IPS DF 6.9 (cell line): ENCODE measurements around the gene OR1S2.

Experiments used
- DNase-seq: peaks from one replicate; pipeline ENCODE4 v3.0.0-alpha.2; 2013; ENCODE audit warnings: low read depth, low spot score
- H3K27ac ChIP-seq: one replicate; pipeline ENCODE4 v1.5.1; 2013; ENCODE audit warnings: low read length, control low read depth
- H3K27me3 ChIP-seq: 2 replicates; pipeline ENCODE4 v1.6.1; 2013; ENCODE audit warnings: mild to moderate bottlenecking, low read length; ENCODE audit not compliant: control insufficient read depth, insufficient read depth
- H3K36me3 ChIP-seq: 2 replicates; pipeline ENCODE4 v1.6.1; 2013; ENCODE audit warnings: low read length; ENCODE audit not compliant: control insufficient read depth, insufficient read depth
- H3K4me1 ChIP-seq: 2 replicates; pipeline ENCODE4 v1.6.1; 2013; ENCODE audit warnings: low read length; ENCODE audit not compliant: control insufficient read depth, insufficient read depth
- H3K4me3 ChIP-seq: 2 replicates; pipeline ENCODE4 v1.5.1; 2013; ENCODE audit warnings: mild to moderate bottlenecking, low read length
- H3K9me3 ChIP-seq: 2 replicates; pipeline ENCODE4 v1.6.1; 2013; ENCODE audit warnings: low read length, inconsistent platforms; ENCODE audit not compliant: control insufficient read depth, insufficient read depth
- WGBS: extraction: QIAGEN DNeasy Blood & Tissue Kit; methylation state at CpG from one replicate; pipeline ENCODE4 v1.1.7; 2013; ENCODE audit warnings: mixed read lengths, missing lambda C conversion rate; ENCODE audit not compliant: insufficient read length, insufficient coverage; 5-methylcytosine and 5-hydroxymethylcytosine counted together

Gene OR1S2

GRCh38 chr11:58186938-58187337 is 17.0 kb downstream of the OR1S2 start:
- DNase-seq: no peak
- no peak overlapping the region for H3K27ac ChIP-seq
- no peaks in the 10 kb centered on the region for H3K36me3 ChIP-seq
- no peaks in the 10 kb centered on the region; the same call in 1 of the 2 replicates for H3K27me3 ChIP-seq
- H3K4me3 ChIP-seq: no peak overlapping the region
- no peaks in the 10 kb centered on the region for H3K4me1 ChIP-seq
- no peaks in the 10 kb centered on the region for H3K9me3 ChIP-seq
- WGBS: no CpG with 5 or more reads among the region's 4 CpGs

GRCh38 chr11:58179648-58180047 is 24.3 kb downstream of the OR1S2 start:
- no CpG with 5 or more reads among the region's 7 CpGs for WGBS

GRCh38 chr11:58178444-58178843 is 25.5 kb downstream of the OR1S2 start:
- H3K4me1 ChIP-seq: no peaks in the 10 kb centered on the region
- no peak for DNase-seq
- H3K4me3 ChIP-seq: no peak overlapping the region
- H3K9me3 ChIP-seq: no peaks in the 10 kb centered on the region
- no peak overlapping the region for H3K27ac ChIP-seq
- H3K36me3 ChIP-seq: no peaks in the 10 kb centered on the region
- H3K27me3 ChIP-seq: no peaks in the 10 kb centered on the region
- WGBS: no CpG with 5 or more reads among the region's 6 CpGs

More at GRCh38 chr11:58179648-58180047, 24.3 kb downstream of the OR1S2 start:
- Histone ChIP-seq H3K4me1 (no peaks in the 10 kb centered on the region), H3K36me3 (no peaks in the 10 kb centered on the region), H3K4me3 (no peak overlapping the region), H3K27me3 (no peaks in the 10 kb centered on the region), H3K27ac (no peak overlapping the region), H3K9me3 (no peaks in the 10 kb centered on the region)
- no peak for DNase-seq

- no peak overlapping the region for H3K4me3 ChIP-seq
- no peaks in the 10 kb centered on the region for H3K4me1 ChIP-seq
- WGBS: no CpG with 5 or more reads among the region's 5 CpGs
- H3K36me3 ChIP-seq: no peaks in the 10 kb centered on the region
- DNase-seq: no peak
- H3K9me3 ChIP-seq: no peaks in the 10 kb centered on the region
- H3K27ac ChIP-seq: no peak overlapping the region
- H3K27me3 ChIP-seq: no peaks in the 10 kb centered on the region
Observed at GRCh38 chr11:58177409-58178054, 26.4 kb downstream of the OR1S2 start.

- Histone ChIP-seq H3K4me1 (no peaks in the 10 kb centered on the region), H3K36me3 (no peaks in the 10 kb centered on the region), H3K27me3 (no peaks in the 10 kb centered on the region), H3K4me3 (no peak overlapping the region), H3K27ac (no peak overlapping the region), H3K9me3 (no peaks in the 10 kb centered on the region; the same call in 1 of the 2 replicates)
- no peak for DNase-seq
- no CpG with 5 or more reads among the region's 7 CpGs for WGBS
Observed at GRCh38 chr11:58165504-58166106, 38.3 kb downstream of the OR1S2 start.

GRCh38 chr11:58164990-58165389 is 39.0 kb downstream of the OR1S2 start:
- Histone ChIP-seq H3K4me1 (no peaks in the 10 kb centered on the region), H3K4me3 (no peak overlapping the region)
- WGBS: no CpG with 5 or more reads among the region's 1 CpG

GRCh38 chr11:58164389-58164788 is 39.6 kb downstream of the OR1S2 start:
- WGBS: no CpG with 5 or more reads among the region's 4 CpGs
- Histone ChIP-seq H3K36me3 (no peaks in the 10 kb centered on the region), H3K27me3 (no peaks in the 10 kb centered on the region)

More at GRCh38 chr11:58164990-58165389, 39.0 kb downstream of the OR1S2 start:
- no peaks in the 10 kb centered on the region; the same call in 1 of the 2 replicates for H3K9me3 ChIP-seq
- H3K36me3 ChIP-seq: no peaks in the 10 kb centered on the region
- H3K27ac ChIP-seq: no peak overlapping the region
- no peaks in the 10 kb centered on the region for H3K27me3 ChIP-seq
- no peak for DNase-seq

More at GRCh38 chr11:58164389-58164788, 39.6 kb downstream of the OR1S2 start:
- H3K27ac ChIP-seq: no peak overlapping the region
- no peak for DNase-seq
- H3K4me3 ChIP-seq: no peak overlapping the region
- H3K9me3 ChIP-seq: no peaks in the 10 kb centered on the region; the same call in 1 of the 2 replicates
- no peaks in the 10 kb centered on the region for H3K4me1 ChIP-seq
